WTC11 (cell line): ENCODE results near the gene PIP4K2B.

Experiments
- CTCF ChIP-seq: fragments of 200-600 bp; IDR thresholded peaks from 2 replicates; pipeline ENCODE4 v1.8.0; 2022; ENCODE audit warnings: antibody characterized with exemption
- ELF4 ChIP-seq: sonication (generic); formaldehyde crosslinking; IDR thresholded peaks from 2 replicates; pipeline ENCODE4 v1.8.1; 2022; ENCODE audit warnings: low read depth, mild to moderate bottlenecking, moderate library complexity, missing genetic modification reagents
- ETV6 ChIP-seq: sonication (generic); formaldehyde crosslinking; IDR thresholded peaks from 2 replicates; pipeline ENCODE4 v1.8.1; 2022; ENCODE audit warnings: mild to moderate bottlenecking, missing genetic modification reagents
- FOXJ3 ChIP-seq: sonication (generic); formaldehyde crosslinking; IDR thresholded peaks from 2 replicates; pipeline ENCODE4 v1.9.0; 2021; ENCODE audit warnings: missing genetic modification reagents, mild to moderate bottlenecking, borderline replicate concordance
- HMGXB4 ChIP-seq: sonication (generic); formaldehyde crosslinking; IDR thresholded peaks from 2 replicates; pipeline ENCODE4 v1.8.1; 2023; ENCODE audit warnings: mild to moderate bottlenecking, moderate library complexity, missing genetic modification reagents
- JUN ChIP-seq: sonication (generic); formaldehyde crosslinking; IDR thresholded peaks from 2 replicates; pipeline ENCODE4 v1.8.0; 2023; ENCODE audit warnings: mild to moderate bottlenecking, missing genetic modification reagents
- MYBL2 ChIP-seq: sonication (generic); formaldehyde crosslinking; IDR thresholded peaks from 2 replicates; pipeline ENCODE4 v1.8.1; 2023; ENCODE audit warnings: mild to moderate bottlenecking, moderate library complexity, missing genetic modification reagents
- TEAD4 ChIP-seq: sonication (generic); formaldehyde crosslinking; IDR thresholded peaks from 2 replicates; pipeline ENCODE4 v1.8.0; 2022; ENCODE audit warnings: mild to moderate bottlenecking, missing genetic modification reagents
- USF1 ChIP-seq: sonication (generic); formaldehyde crosslinking; IDR thresholded peaks from 2 replicates; pipeline ENCODE4 v1.8.0; 2022; ENCODE audit warnings: mild to moderate bottlenecking, missing genetic modification reagents
- ZBTB43 ChIP-seq: sonication (generic); formaldehyde crosslinking; IDR thresholded peaks from 2 replicates; pipeline ENCODE4 v1.8.1; 2023; ENCODE audit warnings: mild to moderate bottlenecking, missing genetic modification reagents
- ZNF423 ChIP-seq: fragments of 250-450 bp; sonication (Bioruptor Pico); IDR thresholded peaks from 2 replicates; pipeline ENCODE4 v2.1.2; 2022; ENCODE audit warnings: mild to moderate bottlenecking, moderate library complexity
- ZNF671 ChIP-seq: fragments of 250-450 bp; sonication (Bioruptor Pico); IDR thresholded peaks from 2 replicates; pipeline ENCODE4 v1.8.0; 2021; ENCODE audit warnings: mild to moderate bottlenecking
- TF ChIP-seq, protein P1 (sequence below): fragments of 250-450 bp; sonication (Bioruptor Pico); IDR thresholded peaks from 2 replicates; pipeline ENCODE4 v1.9.0; 2021; ENCODE audit warnings: moderate library complexity, mild to moderate bottlenecking, inconsistent platforms, borderline replicate concordance
- TF ChIP-seq, protein P2 (sequence below): sonication (generic); formaldehyde crosslinking; IDR thresholded peaks from 2 replicates; pipeline ENCODE4 v1.8.0; 2022; ENCODE audit warnings: mild to moderate bottlenecking, missing genetic modification reagents

- TF ChIP-seq CTCF (no peak), ZNF423 (CRISPR knock-in tag) (no peak), FOXJ3 (CRISPR knock-in tag) (no peak), ELF4 (CRISPR knock-in tag) (no peak), ZBTB43 (CRISPR knock-in tag) (no peak), JUN (no peak), ETV6 (CRISPR knock-in tag) (no peak), HMGXB4 (CRISPR knock-in tag) (no peak), USF1 (CRISPR knock-in tag) (no peak), MYBL2 (CRISPR knock-in tag) (no peak), TEAD4 (CRISPR knock-in tag) (no peak), ZNF671 (CRISPR knock-in tag) (no peak)
- TF ChIP-seq, protein P1, sequence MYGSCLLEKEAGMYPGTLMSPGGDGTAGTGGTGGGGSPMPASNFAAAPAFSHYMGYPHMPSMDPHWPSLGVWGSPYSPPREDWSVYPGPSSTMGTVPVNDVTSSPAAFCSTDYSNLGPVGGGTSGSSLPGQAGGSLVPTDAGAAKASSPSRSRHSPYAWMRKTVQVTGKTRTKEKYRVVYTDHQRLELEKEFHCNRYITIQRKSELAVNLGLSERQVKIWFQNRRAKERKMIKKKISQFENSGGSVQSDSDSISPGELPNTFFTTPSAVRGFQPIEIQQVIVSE (CRISPR knock-in tag), result no peak
- TF ChIP-seq, protein P2, sequence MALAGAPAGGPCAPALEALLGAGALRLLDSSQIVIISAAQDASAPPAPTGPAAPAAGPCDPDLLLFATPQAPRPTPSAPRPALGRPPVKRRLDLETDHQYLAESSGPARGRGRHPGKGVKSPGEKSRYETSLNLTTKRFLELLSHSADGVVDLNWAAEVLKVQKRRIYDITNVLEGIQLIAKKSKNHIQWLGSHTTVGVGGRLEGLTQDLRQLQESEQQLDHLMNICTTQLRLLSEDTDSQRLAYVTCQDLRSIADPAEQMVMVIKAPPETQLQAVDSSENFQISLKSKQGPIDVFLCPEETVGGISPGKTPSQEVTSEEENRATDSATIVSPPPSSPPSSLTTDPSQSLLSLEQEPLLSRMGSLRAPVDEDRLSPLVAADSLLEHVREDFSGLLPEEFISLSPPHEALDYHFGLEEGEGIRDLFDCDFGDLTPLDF (CRISPR knock-in tag), result no peak
Measured at GRCh38 chr17:38825762-38826247, 26.4 kb upstream of the PIP4K2B start.
